DMS114 treated with DMSO at 0.1 percent for 48 hours (cell line): ENCODE data around the gene PLD3.
"Not testable (repeated sequence)": the region's sequence is repeated elsewhere in the genome, so short reads cannot be mapped to it uniquely, and the experiment has no call there.

Experiments
- DNase-seq: peaks from one replicate; lab custom pipeline; 2025; ENCODE audit not compliant: unreplicated experiment; lab: John Stamatoyannopoulos, UW

PLD3 gene

GRCh38 chr19:40362160-40362559 is 13.7 kb downstream of the PLD3 start:
- no peak for DNase-seq

- no peak for DNase-seq
Measured at GRCh38 chr19:40363069-40363468, 14.6 kb downstream of the PLD3 start.

GRCh38 chr19:40365010-40365409 is 16.5 kb downstream of the PLD3 start:
- DNase-seq = no peak

- peak; percentile 62 for DNase-seq
Measured at GRCh38 chr19:40365613-40366401, 17.3 kb downstream of the PLD3 start.

GRCh38 chr19:40366697-40367561 is 18.4 kb downstream of the PLD3 start:
- DNase-seq = peak; percentile 48

- no peak for DNase-seq
Measured at GRCh38 chr19:40367577-40368434, 19.3 kb downstream of the PLD3 start.

GRCh38 chr19:40369797-40370196 is 21.3 kb downstream of the PLD3 start:
- DNase-seq = no peak

- not testable (repeated sequence) for DNase-seq
Measured at GRCh38 chr19:40370253-40370652, 21.8 kb downstream of the PLD3 start.

GRCh38 chr19:40370997-40371801 is 22.7 kb downstream of the PLD3 start:
- DNase-seq = no peak

GRCh38 chr19:40371802-40372122 is 23.3 kb downstream of the PLD3 start:
- no peak for DNase-seq

GRCh38 chr19:40374084-40374483 is 25.6 kb downstream of the PLD3 start:
- no peak for DNase-seq

GRCh38 chr19:40376286-40376862 is 27.9 kb downstream of the PLD3 start:
- no peak for DNase-seq

GRCh38 chr19:40377876-40378385 is 29.4 kb downstream of the PLD3 start:
- DNase-seq = no peak

- no peak for DNase-seq
Measured at GRCh38 chr19:40378509-40378908, 30.0 kb downstream of the PLD3 start.

GRCh38 chr19:40379446-40380198 is 31.1 kb downstream of the PLD3 start:
- no peak for DNase-seq

- DNase-seq = no peak
Measured at GRCh38 chr19:40380199-40381037, 31.9 kb downstream of the PLD3 start.

GRCh38 chr19:40381321-40381720 is 32.8 kb downstream of the PLD3 start:
- DNase-seq = no peak

GRCh38 chr19:40383668-40384248 is 35.3 kb downstream of the PLD3 start:
- no peak for DNase-seq
